Ovary (tissue), 9 donors: Measurements from ENCODE around the gene USP53. TPM values are rescaled to one million over a fixed set of nuclear protein-coding genes. Genes with fewer than 3 reads are reported as not detected.

Experiments used
- DNase-seq, 5 donors: peaks; one replicate each; pipeline ENCODE4 v3.0.0-alpha.2; 2019 to 2020
- H3K27ac ChIP-seq, 2 donors: fragments of 200-600 bp; one replicate each; pipeline versions ENCODE4 v1.5.1 to v1.8.0; 2019 to 2022
- H3K27me3 ChIP-seq: fragments of 200-600 bp; one replicate; pipeline ENCODE4 v1.8.0; 2022
- H3K36me3 ChIP-seq: fragments of 200-600 bp; sonication (generic); one replicate; pipeline ENCODE4 v1.5.1; 2019
- H3K4me1 ChIP-seq: one replicate; pipeline ENCODE4 v1.8.1; 2013; ENCODE audit warnings: mild to moderate bottlenecking, moderate library complexity; ENCODE audit not compliant: insufficient read depth
- H3K4me3 ChIP-seq: fragments of 200-600 bp; sonication (generic); one replicate; pipeline ENCODE4 v1.5.1; 2017
- H3K9me3 ChIP-seq, 2 donors: fragments of 200-600 bp in 1 of 2; sonication (generic) in 1 of 2; one replicate each; pipeline versions ENCODE4 v1.5.1 to v1.8.1; 2013 to 2019; ENCODE audit warnings: mild to moderate bottlenecking in 1 of 2, moderate library complexity in 1 of 2
- CTCF ChIP-seq, 3 donors: fragments of 450-650 bp in 2 of 3; fragments of 200-600 bp in 1 of 3; IDR thresholded peaks; one replicate each; pipeline versions ENCODE4 v1.5.1 to v1.8.0; 2016 to 2022; ENCODE audit warnings: antibody characterized with exemption in 3 of 3, mild to moderate bottlenecking in 1 of 3
- EP300 ChIP-seq: sonication (generic); formaldehyde crosslinking; IDR thresholded peaks from one replicate; pipeline ENCODE4 v1.6.1; 2017; ENCODE audit warnings: antibody characterized with exemption
- POLR2A ChIP-seq: fragments of 450-650 bp; IDR thresholded peaks from one replicate; pipeline ENCODE4 v1.6.1; 2017; ENCODE audit warnings: antibody characterized with exemption, mild to moderate bottlenecking, moderate library complexity
- WGBS, 3 donors: extraction: QIAGEN DNeasy Blood & Tissue Kit in 1 of 3; methylation state at CpG; one replicate each; pipeline versions ENCODE4 v1.1.5 to v1.1.7; 2013 to 2017; 5-methylcytosine and 5-hydroxymethylcytosine counted together
- intact Hi-C, 4 donors: fragments of 100-400 bp; cut with DNase I; formaldehyde crosslinking; loops; one replicate each; pipeline versions ENCODE4 v1.11.0 to v1.15.1; 2022 to 2023
- polyA plus RNA-seq, 2 donors: library from polyadenylated mRNA; stranded (reverse); fragments of 200-250 nt in 1 of 2; fragments of 350-450 nt in 1 of 2; fragmentation: Illumina TruSeq in 1 of 2; extraction: RNeasy Lipid Tissue Mini Kit (QIAGEN cat#74804) in 1 of 2; gene quantifications; one replicate each; pipeline ENCODE4 v1.2.3, GENCODE V29; 2013 to 2014
- total RNA-seq, 7 donors: library from RNA; depleted of rRNA in 2 of 7; stranded (reverse); fragments of >200 nt in 2 of 7; fragmentation: NEBNext Ultra II Directional in 3 of 7; extraction: Animal tissue kit (Norgen Biotek cat#: 25700) in 3 of 7; gene quantifications; one replicate each; pipeline versions ENCODE4 v1.1.0 to v1.2.4, GENCODE V29; 2016 to 2023
- donor health status: DM: no; HTN: no; CAD: no; lungs with moderate emphysema.
- donor health status: DM: no; HTN: no; CAD: no.
- donor health status: Bipolar disorder and iron deficiency.
- donor health status: DM: yes; HTN: yes; CAD: no.
- donor health status: DM: no; HTN: no; CAD: no.
- donor health status: DM: yes; HTN: yes; CAD: no.

Gene USP53
- total and polyA plus RNA-seq, 9 donors: 10.7 to 98.9 (median 20.4) TPM

- H3K27ac ChIP-seq: no peak overlapping the region
- intact Hi-C loops: no loop called here
These were observed 3.4 kb upstream of the USP53 start for GRCh38 chr4:119209077-119209476.

GRCh38 chr4:119209586-119209985 is 2.9 kb upstream of the USP53 start:
- intact Hi-C loops: no loop called here
- H3K36me3 ChIP-seq: no peaks in the 10 kb centered on the region
- TF ChIP-seq POLR2A (no peak), EP300 (no peak), CTCF (IDR thresholded peaks at IDR 0.05) (no peak)
- no peak for DNase-seq
- no peak overlapping the region for H3K27ac ChIP-seq
- H3K9me3 ChIP-seq: no peaks in the 10 kb centered on the region
- no peaks in the 10 kb centered on the region for H3K4me1 ChIP-seq
- WGBS, 3 donors: 95 to 100% (median 96%) methylated on average over 1 of the region's 1 CpG
- no peak overlapping the region for H3K4me3 ChIP-seq
- H3K27me3 ChIP-seq: no peaks in the 10 kb centered on the region

More at GRCh38 chr4:119209077-119209476, 3.4 kb upstream of the USP53 start:
- H3K27me3 ChIP-seq: no peaks in the 10 kb centered on the region
- no peak for DNase-seq
- H3K36me3 ChIP-seq: no peaks in the 10 kb centered on the region
- H3K4me1 ChIP-seq: peaks cover 2% of the 10 kb centered on the region
- H3K4me3 ChIP-seq: no peak overlapping the region
- no peaks in the 10 kb centered on the region for H3K9me3 ChIP-seq
- TF ChIP-seq EP300 (no peak), CTCF (IDR thresholded peaks at IDR 0.05) (no peak), POLR2A (no peak)

- no peak for TF ChIP-seq CTCF (IDR thresholded peaks at IDR 0.05)
- no peak for TF ChIP-seq POLR2A
- TF ChIP-seq EP300: no peak
- H3K4me3 ChIP-seq: no peak overlapping the region
- H3K36me3 ChIP-seq: no peaks in the 10 kb centered on the region
- H3K27me3 ChIP-seq: no peaks in the 10 kb centered on the region
- no peaks in the 10 kb centered on the region for H3K9me3 ChIP-seq
- intact Hi-C loops: loop anchor here in 2 of 4 donors (10.0 kb wide), 5 partner anchors 74 to 226 kb away; no protein-coding TSS in a partner anchor
- DNase-seq: no peak
- WGBS, 3 donors: 86 to 91% (median 87%) methylated on average over 4 of the region's 4 CpGs
- H3K4me1 ChIP-seq: no peaks in the 10 kb centered on the region
- H3K27ac ChIP-seq: no peak overlapping the region
These were observed 1.7 kb upstream of the USP53 start for GRCh38 chr4:119210775-119211174.

- no peak for DNase-seq
- Histone ChIP-seq H3K27me3 (no peaks in the 10 kb centered on the region), H3K27ac (peak overlapping the region; percentile 90 to 92), H3K36me3 (no peaks in the 10 kb centered on the region), H3K9me3 (no peaks in the 10 kb centered on the region), H3K4me1 (no peaks in the 10 kb centered on the region), H3K4me3 (peak overlapping the region; percentile 90)
- WGBS, 3 donors: 0 to 1% (median 1%) methylated on average over 12 of the region's 12 CpGs
- intact Hi-C loops: loop anchor here in 2 of 4 donors (10.0 kb wide), 5 partner anchors 73 to 227 kb away; no protein-coding TSS in a partner anchor
- TF ChIP-seq EP300 (no peak), POLR2A (no peak), CTCF (IDR thresholded peaks at IDR 0.05) (no peak)
These were observed 663 bp upstream of the USP53 start for GRCh38 chr4:119211867-119212233.
